Activated T-helper 9 cell treated with anti-CD3 and anti-CD28 coated beads, Interleukin-2, amount 50 U/mL, for 16 hours (primary cell): ENCODE results near the gene NUCB1.

Source experiments
- DNase-seq: peaks from one replicate; pipeline ENCODE4 v3.0.0-alpha.2; 2020; ENCODE audit warnings: low read depth

NUCB1 gene

DNA sequence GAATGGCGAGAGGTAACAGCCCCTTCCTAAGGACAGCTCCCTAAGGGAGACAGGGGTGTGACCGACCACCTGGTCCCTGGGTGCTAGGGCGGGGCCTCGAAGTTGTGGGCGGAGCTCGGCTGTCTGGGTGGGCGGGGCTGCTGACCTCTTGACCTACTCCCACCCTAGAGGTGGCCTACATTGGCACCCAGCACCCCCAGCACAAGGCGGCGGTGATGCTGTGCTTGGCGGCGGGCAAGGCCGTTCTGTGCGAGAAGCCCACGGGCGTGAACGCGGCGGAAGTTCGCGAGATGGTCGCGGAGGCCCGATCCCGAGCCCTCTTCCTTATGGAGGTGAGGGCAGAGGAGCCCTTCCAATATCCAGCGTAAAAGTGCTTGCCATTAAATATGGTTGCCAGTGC is 35.8 kb downstream of the NUCB1 start:
- no peak for DNase-seq

GRCh38 chr19:48938256-48938655 is 38.1 kb downstream of the NUCB1 start:
- no peak for DNase-seq

DNA sequence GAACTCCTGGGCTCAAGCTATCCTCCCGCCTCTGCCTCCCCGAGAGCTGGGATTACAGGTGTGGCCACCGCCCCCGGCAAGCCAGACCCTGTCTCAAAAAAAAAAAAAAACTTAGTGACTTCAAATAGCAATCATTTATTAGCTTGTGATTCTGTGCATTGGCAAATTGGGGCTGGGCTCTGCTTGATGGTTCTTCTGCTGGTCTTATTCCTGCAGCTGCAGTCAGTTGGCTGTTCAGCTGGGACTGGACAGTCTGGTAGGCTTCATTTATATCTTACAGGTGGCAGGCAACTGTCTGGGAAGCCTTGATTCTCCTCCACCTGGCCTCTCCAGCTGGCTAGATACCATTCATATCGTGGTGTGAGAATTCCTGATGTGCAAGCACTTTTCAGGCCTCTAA is 40.8 kb downstream of the NUCB1 start:
- DNase-seq = no peak

DNA sequence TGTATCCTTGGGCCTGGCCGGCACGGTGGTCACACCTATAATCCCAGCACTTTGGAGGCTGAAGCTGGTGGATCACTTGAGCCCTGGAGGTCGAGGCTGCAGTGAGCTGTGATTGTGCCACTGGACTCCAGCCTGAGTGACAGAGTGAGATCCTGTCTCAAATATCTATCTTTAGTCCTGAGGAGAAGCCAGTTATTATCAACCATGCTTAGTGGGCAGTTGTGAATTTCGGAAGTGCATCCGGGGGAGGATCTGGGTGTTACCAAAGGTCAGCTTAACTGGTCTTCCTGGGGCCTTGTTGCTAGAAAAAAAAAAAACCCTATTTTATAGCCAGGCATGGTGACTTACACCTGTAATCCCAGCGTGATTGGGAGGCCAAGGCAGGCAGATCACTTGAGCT is 43.0 kb downstream of the NUCB1 start:
- DNase-seq = no peak

- DNase-seq = no peak
Observed at GRCh38 chr19:48945415-48945814, 45.3 kb downstream of the NUCB1 start.

GRCh38 chr19:48945817-48946216 is 45.7 kb downstream of the NUCB1 start:
- no peak for DNase-seq

GRCh38 chr19:48946463-48947257 is 46.5 kb downstream of the NUCB1 start:
- no peak for DNase-seq

DNA sequence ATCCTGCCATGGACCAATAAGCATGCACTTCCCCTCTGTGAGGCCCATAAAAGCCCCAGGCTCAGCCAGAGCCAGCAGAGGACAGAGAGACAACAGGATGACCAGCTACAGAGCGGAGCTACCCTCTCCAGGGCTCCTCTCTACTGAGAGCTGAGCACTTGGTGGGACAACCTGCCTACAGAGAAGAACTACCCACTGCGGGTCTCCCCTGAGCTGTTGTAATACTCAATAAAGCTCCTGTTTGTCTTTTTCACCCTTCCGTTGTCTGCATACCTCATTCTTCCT is 47.1 kb downstream of the NUCB1 start:
- DNase-seq = no peak

- DNase-seq = no peak
Observed at GRCh38 chr19:48950159-48950558, 50.0 kb downstream of the NUCB1 start.

- no peak for DNase-seq
Observed at GRCh38 chr19:48950830-48951519, 50.9 kb downstream of the NUCB1 start.

- no peak for DNase-seq
Observed at GRCh38 chr19:48953141-48953540, 53.0 kb downstream of the NUCB1 start.

DNA sequence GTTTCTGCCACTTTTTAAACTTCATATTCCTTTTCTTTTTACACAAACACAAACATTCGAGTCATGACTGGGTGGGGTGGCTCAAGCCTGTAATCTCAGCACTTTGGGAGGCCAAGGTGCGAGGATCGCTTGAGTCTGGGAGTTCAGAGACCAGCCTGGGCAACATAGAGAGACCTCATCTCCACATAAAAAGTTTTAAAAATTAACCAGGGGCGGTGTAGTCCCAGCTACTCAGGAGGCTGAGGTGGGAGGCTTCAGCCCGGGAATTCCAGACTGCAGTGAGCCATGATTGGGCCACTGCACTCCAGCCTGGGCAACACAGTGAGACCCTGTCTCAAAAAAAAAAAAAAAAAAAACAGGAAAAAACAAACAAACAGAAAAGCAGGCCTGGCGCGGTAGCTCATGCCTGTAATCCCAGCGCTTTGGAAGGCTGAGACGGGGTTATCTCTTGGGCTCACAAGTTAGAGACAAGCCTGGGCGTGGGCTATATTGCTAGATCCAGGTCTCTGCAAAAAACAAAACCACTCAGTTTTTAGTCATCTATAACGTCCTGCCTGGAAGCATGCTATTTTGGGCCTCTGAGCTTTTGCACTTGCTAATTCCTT is 54.0 kb downstream of the NUCB1 start:
- no peak for DNase-seq

DNA sequence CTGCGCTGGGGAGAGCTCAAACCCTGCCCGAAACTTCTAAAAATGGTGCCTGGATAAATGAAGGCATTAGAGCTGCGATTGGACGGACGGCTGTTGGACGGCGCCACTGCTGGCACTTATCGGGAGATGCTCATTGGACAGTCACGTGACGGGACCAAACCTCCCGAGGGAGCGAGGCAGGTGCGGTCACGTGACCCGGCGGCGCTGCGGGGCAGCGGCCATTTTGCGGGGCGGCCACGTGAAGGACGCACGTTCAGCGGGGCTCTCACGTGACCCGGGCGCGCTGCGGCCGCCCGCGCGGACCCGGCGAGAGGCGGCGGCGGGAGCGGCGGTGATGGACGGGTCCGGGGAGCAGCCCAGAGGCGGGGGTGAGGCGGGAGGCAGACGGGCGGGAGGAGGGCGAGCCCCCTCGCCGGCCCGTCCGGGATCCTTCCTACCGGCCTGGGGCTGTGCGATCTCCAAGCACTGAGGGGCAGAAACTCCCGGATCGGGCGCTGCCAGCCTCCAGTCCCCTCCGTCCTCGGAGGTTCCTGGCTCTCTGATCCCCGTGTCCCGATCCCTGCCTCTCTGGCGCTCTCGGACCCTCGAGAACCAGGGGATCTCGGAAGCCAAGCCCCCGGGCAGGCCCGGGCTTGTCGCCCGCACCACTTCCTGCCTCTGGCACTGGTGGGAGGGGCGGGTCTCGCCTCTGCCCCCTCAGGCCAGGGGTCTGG is 54.6 kb downstream of the NUCB1 start, which contains the start of gene BAX:
Gene BAX, plus strand, starts transcription at position 281 of the 713 bp plus-strand sequence. Its CDS starts 54 bp downstream, at position 335.
- peak; percentile 88 for DNase-seq

DNA sequence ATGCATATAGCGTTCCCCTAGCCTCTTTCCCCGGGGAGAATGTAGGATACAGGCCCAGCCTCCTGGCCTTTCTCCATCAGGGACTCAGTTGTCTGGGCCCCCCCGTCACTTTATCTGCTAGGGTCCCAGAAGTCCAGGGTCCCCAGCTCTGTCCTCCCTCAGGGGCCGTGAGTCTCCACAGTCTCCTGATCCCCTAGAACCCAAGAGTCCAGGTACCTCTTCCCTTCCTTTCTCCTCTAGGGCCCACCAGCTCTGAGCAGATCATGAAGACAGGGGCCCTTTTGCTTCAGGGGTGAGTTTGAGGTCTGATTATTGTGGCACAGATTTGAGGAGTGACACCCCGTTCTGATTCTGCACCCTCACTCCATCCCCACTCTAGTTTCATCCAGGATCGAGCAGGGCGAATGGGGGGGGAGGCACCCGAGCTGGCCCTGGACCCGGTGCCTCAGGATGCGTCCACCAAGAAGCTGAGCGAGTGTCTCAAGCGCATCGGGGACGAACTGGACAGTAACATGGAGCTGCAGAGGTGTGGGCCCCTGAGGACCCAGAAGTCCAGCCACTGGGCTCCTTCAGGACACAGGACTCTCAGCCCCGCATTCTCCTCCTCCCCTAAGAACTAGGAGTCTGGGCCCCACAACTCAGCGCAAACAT is 55.3 kb downstream of the NUCB1 start:
- DNase-seq = no peak

GRCh38 chr19:48958006-48958405 is 57.9 kb downstream of the NUCB1 start:
- no peak for DNase-seq

DNA sequence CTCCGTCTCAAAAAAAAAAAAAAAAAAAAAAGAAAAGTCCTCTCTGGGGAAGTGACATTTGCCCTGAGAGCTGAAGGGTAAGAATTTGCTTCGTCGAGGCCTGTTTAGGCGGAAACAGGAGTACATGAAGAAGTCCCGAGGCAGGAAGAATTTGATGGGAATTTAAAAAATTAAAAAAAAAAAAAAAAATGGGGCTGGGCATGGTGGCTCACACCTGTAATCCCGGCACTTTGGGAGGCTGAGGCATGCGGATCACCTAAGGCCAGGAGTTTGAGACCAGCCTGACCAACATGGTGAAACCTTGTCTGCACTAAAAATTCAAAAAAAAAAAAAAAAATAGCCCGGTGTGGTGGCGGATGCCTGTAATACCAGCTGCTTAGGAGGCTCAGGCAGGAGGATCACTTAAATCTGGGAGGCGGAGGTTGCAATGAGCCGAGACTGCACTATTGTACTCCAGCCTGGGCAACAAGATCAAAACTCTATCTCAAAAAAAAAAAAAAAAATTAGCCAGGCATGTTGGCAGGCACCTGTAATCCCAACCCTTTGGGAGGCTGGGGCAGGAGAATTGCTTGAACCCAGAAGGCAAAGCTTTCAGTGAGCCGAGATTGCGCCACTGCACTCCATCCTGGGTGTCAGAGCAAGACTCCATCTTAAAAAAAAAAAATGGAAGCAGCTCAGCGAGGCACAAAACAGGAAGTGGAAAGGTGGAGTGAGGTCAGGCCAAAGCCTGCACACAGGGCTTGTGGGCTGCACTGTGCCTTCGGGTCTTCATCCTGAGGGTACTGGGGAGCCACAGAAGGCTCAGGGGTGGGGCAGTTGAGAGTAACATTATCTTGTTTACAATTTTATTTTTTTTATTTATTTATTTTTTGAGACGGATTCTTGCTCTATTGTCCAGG is 59.5 kb downstream of the NUCB1 start:
- no peak for DNase-seq

GRCh38 chr19:48961051-48961649 is 61.0 kb downstream of the NUCB1 start:
- no peak for DNase-seq

DNA sequence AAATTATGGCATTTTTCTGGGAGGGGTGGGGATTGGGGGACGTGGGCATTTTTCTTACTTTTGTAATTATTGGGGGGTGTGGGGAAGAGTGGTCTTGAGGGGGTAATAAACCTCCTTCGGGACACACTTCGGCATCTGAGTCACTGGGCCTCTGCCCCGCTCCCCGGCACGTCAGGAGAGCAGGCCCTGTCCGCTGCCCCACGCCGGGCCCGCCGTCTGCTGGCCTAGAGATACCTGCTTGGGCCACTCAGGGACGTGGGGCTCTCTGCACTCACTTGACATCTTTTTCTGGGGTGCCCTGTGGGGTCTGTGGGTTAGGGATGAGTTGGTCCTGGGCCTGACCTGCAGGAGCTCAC is 61.5 kb downstream of the NUCB1 start:
- DNase-seq = no peak

DNA sequence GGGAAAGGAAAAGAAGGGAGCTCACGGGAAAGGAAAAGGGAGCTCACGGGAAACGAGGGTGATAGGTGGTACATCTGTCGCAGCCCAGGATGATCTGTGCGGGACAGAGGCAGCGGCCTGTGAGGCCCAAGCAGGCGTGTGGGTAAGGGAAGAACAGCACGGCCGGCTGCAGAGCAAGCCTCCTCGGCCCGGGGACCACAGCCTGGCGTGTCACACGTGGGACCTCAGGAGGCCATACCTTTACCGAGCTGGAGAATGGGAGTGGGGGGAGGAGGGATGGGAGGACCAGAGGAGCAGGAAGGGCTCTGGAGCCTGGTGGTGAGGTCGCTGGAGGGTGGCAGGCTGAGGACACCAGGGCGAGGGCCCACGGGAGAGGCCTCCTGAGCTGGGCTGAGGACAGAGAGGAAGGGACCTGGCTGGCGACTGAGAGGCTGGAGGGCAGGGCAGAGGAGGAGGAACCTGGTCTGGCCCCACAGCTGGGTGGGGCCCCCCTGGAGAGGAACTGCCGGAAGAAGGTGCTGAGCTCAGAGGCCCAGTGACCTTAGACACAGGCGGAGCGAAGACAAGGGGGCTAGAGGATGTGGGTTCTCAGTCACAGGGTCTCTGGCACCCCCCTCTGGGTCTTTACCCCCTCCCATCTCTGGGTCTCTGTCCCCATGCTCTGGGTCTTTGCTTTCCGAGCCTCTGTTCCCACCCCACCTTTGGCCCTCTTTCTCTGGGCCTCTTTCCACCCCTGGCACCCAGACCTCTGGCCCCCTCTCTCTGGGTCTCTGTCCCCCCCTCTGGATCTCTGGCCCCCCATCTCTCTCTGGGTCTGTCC is 62.1 kb downstream of the NUCB1 start:
- no peak for DNase-seq

DNA sequence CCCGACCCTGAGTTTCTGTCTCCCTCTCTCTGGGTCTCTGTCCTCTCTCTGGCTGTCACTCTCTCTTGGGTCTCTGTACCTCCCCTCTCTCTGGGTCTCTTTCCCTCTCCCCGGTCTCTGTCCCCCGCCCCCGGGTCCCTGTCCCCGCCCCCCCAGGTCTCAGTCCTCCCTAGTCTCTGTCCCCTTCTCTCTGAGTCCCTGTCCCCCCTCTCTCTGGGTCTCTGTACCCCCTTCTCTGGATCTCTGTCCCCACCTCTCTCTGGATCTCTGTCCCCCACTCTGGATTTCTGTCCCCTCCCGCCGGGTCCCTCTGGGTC is 62.7 kb downstream of the NUCB1 start:
- no peak for DNase-seq
